Hippocampal formation (tissue), 2 donors: ENCODE results near the gene SMC6.

ENCODE experiments used
- DNase-seq, 2 donors: peaks; one replicate each; lab custom pipeline; 2025; lab: John Stamatoyannopoulos, UW

SMC6 gene

GRCh38 chr2:17717666-17718065, 35.9 kb downstream of the SMC6 start:
- DNase-seq: no peak

- DNase-seq: peak in 1 of 2 donors; percentile 8
Observed at GRCh38 chr2:17713291-17713690, 40.3 kb downstream of the SMC6 start.

DNA sequence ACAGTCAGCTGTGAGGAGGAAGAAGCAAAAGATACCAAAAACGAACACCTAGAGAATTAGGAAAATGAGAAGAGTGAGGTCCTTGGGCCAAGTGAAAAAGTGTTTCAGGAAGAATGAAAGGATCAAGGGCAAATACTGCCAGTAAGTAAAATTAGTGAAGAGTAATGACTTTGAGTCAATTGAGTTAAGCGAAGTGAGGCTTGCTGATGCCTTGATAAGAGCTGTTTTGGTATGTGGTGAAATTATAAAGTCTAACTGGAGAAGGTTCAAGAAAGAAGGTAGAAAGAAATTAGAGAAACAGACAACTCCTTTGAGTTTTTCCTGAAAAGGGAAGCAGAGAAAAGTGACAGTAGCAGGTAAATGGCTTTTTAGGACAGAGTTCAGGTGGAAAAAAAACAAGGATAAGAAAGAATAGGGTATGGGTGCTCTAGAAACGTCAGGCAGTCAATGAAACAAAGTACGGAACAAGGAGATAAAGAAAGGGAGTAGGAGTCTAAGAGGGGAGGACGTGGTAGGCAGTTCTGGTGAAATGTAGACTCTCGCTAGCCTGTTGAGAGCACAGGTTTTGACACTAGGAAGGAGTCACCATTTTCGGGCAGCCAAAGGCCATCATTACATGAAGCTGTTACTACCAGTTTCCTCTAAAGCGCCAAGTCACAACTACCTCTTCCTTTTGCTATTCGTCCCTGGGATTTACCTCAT, 42.9 kb downstream of the SMC6 start:
- no peak for DNase-seq

DNA sequence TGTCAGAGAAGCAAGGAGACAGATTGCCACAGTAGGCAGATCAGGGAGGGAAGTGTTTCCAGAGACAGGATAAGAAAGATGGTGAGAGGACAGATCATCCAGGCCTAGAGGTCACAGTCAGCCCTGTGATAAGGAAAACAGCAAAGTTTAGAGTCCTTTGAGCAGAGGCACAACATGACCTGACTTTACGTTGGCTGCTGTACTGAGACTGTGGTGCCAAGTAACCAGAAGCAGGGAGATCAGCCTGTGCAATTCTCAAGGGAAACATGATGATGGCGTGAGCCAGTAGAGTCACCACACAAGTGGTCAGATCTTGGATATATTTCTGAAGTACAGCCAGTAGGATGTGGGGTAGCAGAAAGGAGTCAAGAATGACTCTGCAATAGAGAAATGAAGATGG, 43.7 kb downstream of the SMC6 start:
- no peak for DNase-seq

- DNase-seq: no peak
Observed at GRCh38 chr2:17708501-17708900, 45.1 kb downstream of the SMC6 start.

DNA sequence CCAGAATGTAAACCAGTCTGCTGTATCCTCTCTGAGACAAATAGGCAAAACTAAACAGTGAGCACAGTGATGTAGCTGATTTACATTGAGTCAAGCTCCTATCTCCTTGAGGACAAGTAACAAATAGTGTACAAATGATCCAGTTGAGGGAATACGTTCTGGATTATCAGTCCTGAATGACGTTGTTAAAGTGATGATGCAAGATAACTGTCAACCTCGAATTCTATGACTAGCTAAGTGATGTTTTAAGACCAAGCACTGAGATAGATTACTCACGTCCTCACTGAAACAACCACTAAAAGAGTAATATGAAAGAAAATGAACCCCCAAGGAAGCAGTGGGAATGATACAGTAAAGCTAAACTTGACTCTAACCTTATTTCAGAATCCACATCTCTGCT, 46.8 kb downstream of the SMC6 start:
- no peak for DNase-seq

GRCh38 chr2:17690776-17691175, 62.8 kb downstream of the SMC6 start:
- DNase-seq: no peak

GRCh38 chr2:17689010-17689409, 64.6 kb downstream of the SMC6 start:
- DNase-seq: no peak

GRCh38 chr2:17688600-17688999, 65.0 kb downstream of the SMC6 start:
- DNase-seq: no peak

DNA sequence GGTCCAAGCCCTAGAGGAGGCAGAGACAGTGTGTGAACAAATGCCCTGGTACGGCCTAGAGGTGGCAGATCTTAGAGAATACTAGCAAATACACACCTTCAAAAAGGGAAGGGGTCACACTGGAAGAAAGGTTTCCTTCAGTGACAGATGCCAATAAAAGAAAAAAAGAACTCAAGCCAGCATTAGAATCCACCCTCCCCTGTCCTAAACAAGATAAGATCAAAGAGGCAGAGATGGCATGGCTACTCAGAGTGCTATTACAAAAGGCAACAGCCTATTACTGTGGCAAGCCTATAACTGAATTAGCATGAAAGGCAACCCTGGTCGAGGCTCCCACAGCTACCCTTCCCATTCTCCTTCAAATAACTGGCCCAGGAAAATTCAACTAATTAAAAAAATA, 69.6 kb downstream of the SMC6 start:
- no peak for DNase-seq

DNA sequence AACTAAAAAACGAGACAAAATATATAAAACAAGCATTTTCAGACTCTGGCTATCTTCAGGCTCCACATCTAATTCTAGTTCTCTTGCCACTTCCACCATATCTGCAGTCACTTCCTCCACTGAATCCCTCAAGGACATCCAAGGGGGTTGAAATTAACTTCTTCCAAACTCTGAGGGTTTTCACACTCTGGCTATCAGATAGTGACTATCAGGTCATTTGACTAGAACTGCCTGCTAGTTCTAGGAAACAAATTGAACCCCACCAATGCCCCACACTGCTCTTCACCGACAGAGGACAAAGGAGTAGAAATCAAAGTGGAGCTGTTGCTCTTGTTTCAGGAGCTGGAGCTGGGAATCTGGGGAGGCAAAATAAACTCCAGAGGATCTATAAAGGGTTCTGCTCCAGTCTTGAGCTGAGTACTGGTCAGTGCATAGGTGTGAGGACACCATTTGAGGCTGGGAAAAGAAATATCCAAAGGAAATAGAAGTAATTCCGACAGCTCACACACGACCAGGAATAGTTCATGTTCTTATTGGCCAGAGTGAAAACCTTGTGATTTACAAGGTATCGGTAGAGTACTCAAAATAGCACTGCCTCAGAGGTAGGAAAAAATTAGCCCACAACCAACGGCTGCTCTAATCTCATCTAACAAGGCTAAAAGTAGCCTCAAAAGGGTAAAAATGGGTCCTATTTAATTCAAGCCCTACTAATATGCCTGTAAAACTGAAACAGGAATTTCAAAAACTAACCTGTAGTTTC, 71.3 kb downstream of the SMC6 start:
- DNase-seq: no peak

DNA sequence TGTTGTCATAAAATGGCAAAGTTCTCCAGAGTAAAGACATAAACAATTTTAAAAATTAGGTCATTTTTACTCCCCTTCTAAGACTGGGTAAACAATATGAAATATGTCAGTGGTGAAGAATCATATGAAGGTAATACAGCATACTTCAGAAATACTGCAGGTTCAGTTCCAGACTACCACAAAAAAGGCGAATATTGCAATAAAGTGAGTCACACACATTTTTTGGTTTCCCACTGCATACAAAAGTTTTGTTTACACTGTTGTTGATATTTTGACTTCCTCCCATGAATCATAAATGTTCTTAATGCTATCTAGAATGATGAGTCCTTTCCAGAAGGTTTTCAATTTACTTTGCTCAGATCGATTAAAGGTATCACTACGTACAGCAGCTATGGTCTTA, 73.5 kb downstream of the SMC6 start:
- no peak for DNase-seq

DNA sequence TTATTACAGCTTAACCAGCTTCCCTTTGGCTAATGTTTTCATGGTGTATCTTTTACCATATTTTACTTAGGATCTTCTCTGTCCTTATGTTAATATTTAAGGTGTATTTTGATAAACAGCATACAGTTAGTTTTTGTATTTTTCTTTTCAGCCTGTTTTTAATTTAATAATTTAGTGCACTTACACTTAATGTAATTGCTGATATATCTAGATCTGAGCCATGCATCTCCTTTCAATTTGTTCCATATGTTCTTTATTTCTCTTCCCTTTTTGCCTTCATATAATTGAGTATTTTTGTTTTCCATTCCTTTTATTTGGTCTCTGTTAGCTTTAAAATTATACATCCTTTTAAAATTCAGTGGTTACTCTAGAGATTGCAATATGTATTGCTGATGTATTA, 78.8 kb downstream of the SMC6 start:
- DNase-seq: no peak

DNA sequence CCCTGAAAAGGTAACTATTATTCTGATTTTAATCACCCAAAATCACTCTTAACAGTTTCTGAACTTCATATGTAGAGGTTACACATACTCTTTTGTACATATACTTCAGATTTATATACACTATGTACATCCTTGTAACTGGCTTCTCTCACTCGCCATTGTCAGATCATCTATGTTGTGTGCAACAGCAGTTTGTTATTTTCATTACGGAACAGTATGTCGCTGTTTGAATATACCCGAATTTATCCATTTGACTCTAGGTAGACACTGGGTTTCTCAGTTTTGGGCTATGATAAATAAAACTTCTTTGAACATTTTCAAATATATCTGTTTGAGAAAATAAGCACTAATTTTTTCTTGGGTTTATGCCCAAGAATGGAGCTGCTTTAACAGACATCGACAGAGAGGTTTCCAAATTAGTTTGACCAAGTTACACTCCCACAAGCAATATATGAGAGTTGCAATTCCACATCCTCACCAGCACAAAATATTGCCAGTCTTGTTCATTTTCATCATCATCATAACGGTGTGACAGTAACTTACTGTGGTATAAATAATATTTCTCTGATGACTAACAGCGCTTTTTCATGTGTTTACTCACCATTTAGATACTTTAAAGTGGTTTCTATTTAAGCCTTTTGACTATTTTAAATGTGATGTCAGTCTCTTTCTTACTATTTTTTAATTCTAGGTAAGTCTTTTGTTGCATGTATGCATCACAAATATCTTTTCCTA, 80.9 kb downstream of the SMC6 start:
- no peak for DNase-seq

DNA sequence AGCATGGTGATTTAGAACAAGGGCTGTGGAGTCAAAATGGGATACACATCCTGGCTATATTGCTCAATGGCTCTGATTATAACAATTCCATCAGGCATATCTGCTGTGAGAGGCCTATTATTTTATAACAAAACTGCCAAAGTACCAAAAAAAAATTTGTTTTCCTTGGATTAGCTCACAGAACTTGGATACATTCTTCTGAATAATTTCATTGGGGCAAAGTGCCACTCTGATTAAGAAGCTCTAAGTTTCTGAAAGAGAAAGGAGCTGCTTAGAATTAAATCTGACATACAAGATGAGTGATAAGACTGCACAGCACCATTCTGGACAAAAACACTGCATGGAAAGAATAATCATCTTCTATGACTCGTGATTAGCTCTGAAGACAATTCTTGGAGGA, 85.7 kb downstream of the SMC6 start:
- no peak for DNase-seq

- no peak for DNase-seq
Observed at GRCh38 chr2:17664534-17664933, 89.1 kb downstream of the SMC6 start.

GRCh38 chr2:17662723-17663122, 90.9 kb downstream of the SMC6 start:
- no peak for DNase-seq

- no peak for DNase-seq
Observed at GRCh38 chr2:17661460-17661859, 92.2 kb downstream of the SMC6 start.

DNA sequence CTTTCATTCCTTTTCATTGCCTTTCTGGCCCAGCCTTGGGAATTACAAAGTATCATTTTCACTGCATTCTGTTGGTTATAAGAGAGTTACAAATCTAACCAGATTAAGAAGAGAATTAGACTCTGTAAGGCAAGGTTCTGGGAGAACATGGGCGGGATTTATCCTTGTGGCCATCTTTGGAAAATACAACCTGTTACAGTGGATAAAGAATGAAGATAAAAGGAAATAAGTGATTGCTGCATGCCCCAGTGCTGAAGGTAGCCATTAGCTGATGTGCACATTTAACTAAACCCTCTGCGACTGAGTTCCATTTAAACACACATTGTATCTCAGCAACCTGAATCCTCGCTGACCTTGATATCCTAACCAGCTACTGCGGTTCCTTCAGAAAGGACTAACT, 93.4 kb downstream of the SMC6 start:
- no peak for DNase-seq

DNA sequence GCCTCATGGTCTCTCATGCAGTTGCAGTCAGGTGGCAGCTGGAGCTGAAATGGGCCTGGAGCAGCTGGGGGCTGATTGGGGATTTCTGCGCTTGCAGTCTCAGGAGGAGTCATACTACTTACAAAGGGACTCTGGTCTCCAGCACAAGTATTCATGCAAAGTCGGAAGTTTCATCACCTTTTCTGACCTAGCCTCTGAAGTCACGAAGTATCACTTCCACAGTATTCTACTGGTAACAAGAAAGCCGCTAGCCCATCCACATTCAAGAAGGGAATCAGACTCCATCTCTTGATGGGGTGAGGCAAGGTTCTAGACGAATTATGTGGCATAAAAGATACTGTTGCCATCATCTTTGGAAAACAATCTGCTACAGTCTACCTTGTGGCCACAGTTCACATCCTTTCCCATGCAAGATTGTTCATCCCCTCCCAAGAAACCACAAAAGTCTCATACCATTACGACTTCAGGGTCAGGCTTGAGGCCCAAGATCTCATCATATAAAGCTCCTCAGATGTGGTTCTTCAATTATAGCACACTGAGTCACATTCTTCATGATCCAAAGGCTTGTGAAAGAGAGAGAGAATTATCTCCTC, 95.3 kb downstream of the SMC6 start:
- DNase-seq: no peak

GRCh38 chr2:17657759-17658158, 95.9 kb downstream of the SMC6 start:
- DNase-seq: no peak

- DNase-seq: no peak
Observed at GRCh38 chr2:17652681-17653394, 100.8 kb downstream of the SMC6 start.
